HEK293T (cell line): ENCODE measurements around the gene SIGLEC15.
A peak's percentile ranks its signal among the peaks of the same experiment; 100 is the strongest.

Experiments
- CTCF ChIA-PET: fragments of 350-600 bp; formaldehyde crosslinking; extraction: SDS; loops from one replicate; lab custom pipeline; 2021; ENCODE audit warnings: antibody characterized with exemption, inconsistent platforms; lab: Yijun Ruan, JAX
- POLR2A ChIA-PET: fragments of 350-600 bp; formaldehyde crosslinking; extraction: SDS; loops from one replicate; lab custom pipeline; 2020; ENCODE audit warnings: antibody characterized with exemption, inconsistent platforms; lab: Yijun Ruan, JAX
- DNase-seq: peaks from one replicate; pipeline ENCODE4 v3.0.0; 2012; ENCODE audit warnings: mixed read lengths; ENCODE audit errors: extremely low spot score
- ARNT ChIP-seq: fragments of 450-650 bp; IDR thresholded peaks from 2 replicates; pipeline ENCODE4 v1.6.1; 2017; ENCODE audit warnings: mild to moderate bottlenecking
- BHLHE40 ChIP-seq: fragments of 450-650 bp; IDR thresholded peaks from 2 replicates; pipeline ENCODE4 v1.6.1; 2016; ENCODE audit warnings: mild to moderate bottlenecking, moderate library complexity, borderline replicate concordance
- CTBP1 ChIP-seq: fragments of 450-650 bp; IDR thresholded peaks from 2 replicates; pipeline ENCODE4 v1.6.1; 2016; ENCODE audit warnings: borderline replicate concordance
- ELF4 ChIP-seq: fragments of 450-650 bp; IDR thresholded peaks from 2 replicates; pipeline ENCODE4 v1.6.1; 2017; ENCODE audit warnings: antibody characterized with exemption
- FOXA1 ChIP-seq: fragments of 450-650 bp; IDR thresholded peaks from 2 replicates; pipeline ENCODE4 v1.6.1; 2016; ENCODE audit warnings: mild to moderate bottlenecking
- FOXK2 ChIP-seq: fragments of 450-650 bp; IDR thresholded peaks from 2 replicates; pipeline ENCODE4 v1.6.1; 2016; ENCODE audit warnings: mild to moderate bottlenecking
- FOXM1 ChIP-seq: fragments of 450-650 bp; IDR thresholded peaks from 2 replicates; pipeline ENCODE4 v1.6.1; 2017; ENCODE audit warnings: mild to moderate bottlenecking, borderline replicate concordance
- HDGF ChIP-seq: fragments of 450-650 bp; IDR thresholded peaks from 2 replicates; pipeline ENCODE4 v1.6.1; 2017; ENCODE audit warnings: antibody characterized with exemption, borderline replicate concordance
- L3MBTL2 ChIP-seq: fragments of 450-650 bp; conservative IDR thresholded peaks from 2 replicates; pipeline ENCODE4 v1.6.1; 2016; ENCODE audit warnings: mild to moderate bottlenecking
- LEF1 ChIP-seq: fragments of 450-650 bp; IDR thresholded peaks from 2 replicates; pipeline ENCODE4 v1.6.1; 2017; ENCODE audit warnings: mild to moderate bottlenecking, borderline replicate concordance
- NFRKB ChIP-seq: fragments of 450-650 bp; IDR thresholded peaks from 2 replicates; pipeline ENCODE4 v1.6.1; 2016; ENCODE audit warnings: mild to moderate bottlenecking, moderate library complexity
- SP1 ChIP-seq: fragments of 450-650 bp; IDR thresholded peaks from 2 replicates; pipeline ENCODE4 v1.6.1; 2017
- SUZ12 ChIP-seq: fragments of 450-650 bp; IDR thresholded peaks from 2 replicates; pipeline ENCODE4 v1.6.1; 2016; ENCODE audit warnings: mild to moderate bottlenecking
- TARDBP ChIP-seq: fragments of 450-650 bp; IDR thresholded peaks from 2 replicates; pipeline ENCODE4 v1.6.1; 2016
- ZNF384 ChIP-seq: fragments of 450-650 bp; IDR thresholded peaks from 2 replicates; pipeline ENCODE4 v1.6.1; 2016
- TF ChIP-seq, protein P1 (sequence below): fragments of 450-650 bp; IDR thresholded peaks from 2 replicates; pipeline ENCODE4 v1.6.1; 2016

Gene SIGLEC15

DNA sequence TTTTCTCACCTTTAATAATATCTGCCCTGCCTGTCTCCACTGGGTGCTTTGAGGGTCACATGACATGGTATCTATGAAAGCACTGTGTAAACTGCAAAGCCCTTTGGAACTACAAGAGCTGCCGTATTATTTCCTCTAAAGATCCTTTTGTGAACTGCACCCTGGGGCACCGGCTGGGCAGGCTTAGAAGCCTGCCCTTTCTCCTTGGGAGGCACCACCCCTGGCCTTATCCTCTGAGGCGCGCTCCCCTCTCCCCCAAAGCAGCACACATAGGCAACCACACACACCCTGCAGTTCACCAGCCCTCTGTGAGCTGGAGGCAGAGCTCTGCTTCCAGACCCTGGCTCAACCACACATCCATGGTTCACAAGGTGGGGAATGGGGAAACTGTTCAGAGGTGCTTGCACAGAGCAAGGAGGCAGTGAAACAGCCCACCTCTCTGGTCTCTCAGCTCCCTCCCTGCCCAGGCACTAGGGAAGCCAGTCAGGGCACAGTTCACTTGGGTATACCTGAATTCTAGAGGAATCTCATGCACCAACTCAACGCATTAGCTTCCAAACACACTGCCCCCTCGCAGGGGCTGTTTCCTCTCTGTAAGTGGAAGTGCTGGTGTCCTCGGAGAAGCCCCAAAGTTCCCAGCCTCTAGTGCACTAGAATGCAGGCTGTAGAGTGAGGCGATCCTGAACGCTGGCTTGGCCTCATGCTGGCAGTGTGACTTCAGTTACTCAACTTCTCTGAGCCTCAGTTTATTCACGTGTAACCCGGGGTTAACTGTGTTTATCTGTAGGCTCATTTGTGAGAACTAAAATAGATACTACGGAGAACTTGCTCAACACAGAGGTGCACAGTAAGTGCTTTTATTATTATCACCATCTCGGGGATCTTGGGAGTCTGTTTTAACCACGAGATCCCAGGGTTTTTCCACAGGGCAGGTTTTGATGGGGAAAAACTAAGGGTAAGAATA lies 11.0 kb downstream of the SIGLEC15 start:
- POLR2A ChIA-PET, result no interaction called here
- no peak for DNase-seq
- TF ChIP-seq FOXM1, result no peak
- CTCF ChIA-PET, result no interaction called here

DNA sequence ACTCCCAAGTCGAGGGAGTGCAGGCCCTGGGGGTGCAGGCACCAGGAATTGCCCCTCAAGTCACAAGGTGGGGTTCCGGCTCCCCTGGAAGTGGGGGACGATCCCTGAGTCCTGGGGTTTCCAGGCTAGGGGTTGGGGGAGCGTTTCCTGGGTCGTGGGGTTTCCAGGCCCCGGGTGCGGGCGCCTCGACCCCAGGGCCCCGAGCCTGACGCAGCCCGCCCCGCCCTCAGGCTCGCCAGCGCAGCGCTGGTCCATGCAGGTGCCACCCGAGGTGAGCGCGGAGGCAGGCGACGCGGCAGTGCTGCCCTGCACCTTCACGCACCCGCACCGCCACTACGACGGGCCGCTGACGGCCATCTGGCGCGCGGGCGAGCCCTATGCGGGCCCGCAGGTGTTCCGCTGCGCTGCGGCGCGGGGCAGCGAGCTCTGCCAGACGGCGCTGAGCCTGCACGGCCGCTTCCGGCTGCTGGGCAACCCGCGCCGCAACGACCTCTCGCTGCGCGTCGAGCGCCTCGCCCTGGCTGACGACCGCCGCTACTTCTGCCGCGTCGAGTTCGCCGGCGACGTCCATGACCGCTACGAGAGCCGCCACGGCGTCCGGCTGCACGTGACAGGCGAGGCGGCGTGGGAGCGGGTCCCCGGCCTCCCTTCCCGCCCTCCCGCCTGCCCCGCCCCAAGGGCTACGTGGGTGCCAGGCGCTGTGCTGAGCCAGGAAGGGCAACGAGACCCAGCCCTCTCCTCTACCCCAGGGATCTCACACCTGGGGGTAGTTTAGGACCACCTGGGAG lies 12.0 kb downstream of the SIGLEC15 start:
- CTCF ChIA-PET, result no interaction called here
- no peak for DNase-seq
- no peak for TF ChIP-seq TARDBP
- TF ChIP-seq, protein P1, sequence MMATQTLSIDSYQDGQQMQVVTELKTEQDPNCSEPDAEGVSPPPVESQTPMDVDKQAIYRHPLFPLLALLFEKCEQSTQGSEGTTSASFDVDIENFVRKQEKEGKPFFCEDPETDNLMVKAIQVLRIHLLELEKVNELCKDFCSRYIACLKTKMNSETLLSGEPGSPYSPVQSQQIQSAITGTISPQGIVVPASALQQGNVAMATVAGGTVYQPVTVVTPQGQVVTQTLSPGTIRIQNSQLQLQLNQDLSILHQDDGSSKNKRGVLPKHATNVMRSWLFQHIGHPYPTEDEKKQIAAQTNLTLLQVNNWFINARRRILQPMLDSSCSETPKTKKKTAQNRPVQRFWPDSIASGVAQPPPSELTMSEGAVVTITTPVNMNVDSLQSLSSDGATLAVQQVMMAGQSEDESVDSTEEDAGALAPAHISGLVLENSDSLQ, result no peak
- no peak for TF ChIP-seq ZNF384
- no peak for TF ChIP-seq ARNT
- no peak for TF ChIP-seq FOXM1
- no peak for TF ChIP-seq BHLHE40
- no peak for TF ChIP-seq HDGF
- no peak for TF ChIP-seq SUZ12
- no peak for TF ChIP-seq CTBP1
- TF ChIP-seq FOXK2, result no peak
- TF ChIP-seq FOXA1, result no peak
- TF ChIP-seq ELF4, result no peak
- TF ChIP-seq SP1, result no peak
- no peak for TF ChIP-seq L3MBTL2
- POLR2A ChIA-PET, result no interaction called here

DNA sequence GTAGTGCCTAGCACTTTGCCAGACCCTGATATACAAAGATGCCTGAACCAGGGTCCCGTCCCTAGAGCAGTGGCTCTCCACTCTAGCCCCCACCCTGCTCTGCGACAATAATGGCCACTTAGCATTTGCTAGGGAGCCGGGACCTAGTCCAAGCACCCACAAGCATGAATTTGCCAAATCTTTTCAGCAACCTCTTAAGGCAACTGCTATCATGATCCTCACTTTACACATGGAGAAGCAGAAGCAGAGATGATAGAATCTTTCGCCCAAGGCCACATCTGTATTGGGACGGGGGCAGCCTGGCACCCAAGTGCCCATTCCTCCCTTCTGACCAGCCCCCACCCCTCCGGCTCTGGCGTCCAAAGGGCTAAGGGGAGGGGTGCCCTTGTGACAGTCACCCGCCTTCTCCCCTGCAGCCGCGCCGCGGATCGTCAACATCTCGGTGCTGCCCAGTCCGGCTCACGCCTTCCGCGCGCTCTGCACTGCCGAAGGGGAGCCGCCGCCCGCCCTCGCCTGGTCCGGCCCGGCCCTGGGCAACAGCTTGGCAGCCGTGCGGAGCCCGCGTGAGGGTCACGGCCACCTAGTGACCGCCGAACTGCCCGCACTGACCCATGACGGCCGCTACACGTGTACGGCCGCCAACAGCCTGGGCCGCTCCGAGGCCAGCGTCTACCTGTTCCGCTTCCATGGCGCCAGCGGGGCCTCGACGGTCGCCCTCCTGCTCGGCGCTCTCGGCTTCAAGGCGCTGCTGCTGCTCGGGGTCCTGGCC lies 13.0 kb downstream of the SIGLEC15 start:
- CTCF ChIA-PET, result no interaction called here
- no peak for TF ChIP-seq L3MBTL2
- TF ChIP-seq FOXM1, result no peak
- TF ChIP-seq LEF1, result no peak
- TF ChIP-seq, protein P1, result no peak
- TF ChIP-seq ARNT, result no peak
- TF ChIP-seq BHLHE40, result no peak
- TF ChIP-seq SUZ12, result no peak
- TF ChIP-seq TARDBP, result no peak
- TF ChIP-seq HDGF, result no peak
- no peak for TF ChIP-seq NFRKB
- no peak for TF ChIP-seq SP1
- DNase-seq, result no peak
- POLR2A ChIA-PET, result no interaction called here

DNA sequence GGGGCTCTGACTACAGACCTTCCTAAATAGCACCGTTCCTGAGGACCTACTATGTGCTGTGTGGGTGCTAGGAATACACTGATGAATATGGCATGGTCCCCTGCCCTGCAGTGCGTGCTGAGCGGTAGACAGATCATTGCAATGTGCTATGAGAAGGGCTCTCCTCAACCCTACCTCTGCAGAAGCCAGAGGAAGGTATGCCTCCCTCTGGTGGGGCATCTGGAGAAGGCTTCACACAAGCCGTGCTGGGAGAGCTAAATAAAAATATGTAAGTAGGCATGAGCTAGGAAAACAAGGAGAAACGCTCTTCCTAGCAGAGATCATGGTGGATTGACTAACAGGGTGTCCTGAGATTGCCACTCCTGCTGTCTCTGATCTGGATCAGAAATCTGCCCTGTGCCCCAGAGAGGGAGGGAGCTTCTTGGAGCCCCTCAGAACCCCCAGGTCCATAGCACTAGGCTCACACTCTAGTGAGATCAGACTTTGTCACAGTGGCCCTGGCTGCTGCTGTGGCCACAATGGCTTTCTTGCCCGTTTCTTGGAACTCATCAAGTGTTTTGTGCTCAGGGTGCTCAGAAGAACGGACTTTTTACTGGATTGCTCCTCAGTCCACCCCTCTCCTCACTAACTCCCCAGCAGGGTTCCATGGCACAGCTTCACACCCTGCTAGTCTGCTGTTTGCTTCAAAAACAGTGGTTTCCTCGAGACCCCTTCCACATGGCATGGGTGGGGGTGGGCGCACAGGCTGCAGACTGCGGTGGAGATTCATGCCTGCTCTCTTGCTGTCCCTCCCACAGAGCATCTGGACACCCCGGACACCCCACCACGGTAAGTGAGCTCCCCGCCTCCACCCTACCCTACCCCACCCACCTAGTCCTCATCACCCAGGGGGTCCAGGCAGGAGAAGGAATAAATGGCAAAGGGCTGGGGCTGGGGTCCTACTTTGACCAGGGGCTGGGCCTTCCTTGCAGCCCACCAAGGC lies 14.2 kb downstream of the SIGLEC15 start:
- CTCF ChIA-PET, result interaction anchor here (0.6 kb wide), 1 partner anchor 234 kb away, joined by 3 read pairs; no protein-coding TSS in a partner anchor
- POLR2A ChIA-PET, result no interaction called here
- no peak for TF ChIP-seq CTBP1
- no peak for TF ChIP-seq ARNT
- no peak for TF ChIP-seq FOXM1
- no peak for TF ChIP-seq FOXA1
- TF ChIP-seq, protein P1, result no peak
- TF ChIP-seq ZNF384, result no peak
- no peak for TF ChIP-seq BHLHE40
- TF ChIP-seq ELF4, result no peak
- TF ChIP-seq L3MBTL2, result no peak
- no peak for TF ChIP-seq TARDBP
- TF ChIP-seq SP1, result no peak
- no peak for TF ChIP-seq NFRKB
- TF ChIP-seq LEF1, result no peak
- TF ChIP-seq FOXK2, result no peak
- no peak for TF ChIP-seq SUZ12
- TF ChIP-seq HDGF, result no peak
- DNase-seq, result peak; percentile 16
